Osteoblast (primary cell): ENCODE data around the gene KCNQ1. TPM values are rescaled to one million over a fixed set of nuclear protein-coding genes. Genes with fewer than 3 reads are reported as not detected.
A peak's percentile ranks its signal among the peaks of the same experiment; 100 is the strongest.

Source experiments
- DNase-seq: peaks from one replicate; pipeline ENCODE4 v3.0.0; 2011; ENCODE audit warnings: low spot score, mixed read lengths; ENCODE audit not compliant: insufficient read length; ENCODE audit errors: missing footprints
- H2AFZ ChIP-seq: 2 replicates; pipeline ENCODE4 v1.6.0; 2011; ENCODE audit warnings: mild to moderate bottlenecking, low read length
- H3K27ac ChIP-seq: 2 replicates; pipeline ENCODE4 v1.5.1; 2011; ENCODE audit warnings: mild to moderate bottlenecking, low read depth, low read length, moderate library complexity
- H3K27me3 ChIP-seq: 2 replicates; pipeline ENCODE4 v1.6.0; 2012; ENCODE audit warnings: mild to moderate bottlenecking, control low read depth, inconsistent platforms, low read length, moderate library complexity; ENCODE audit not compliant: insufficient read depth
- H3K36me3 ChIP-seq: 2 replicates; pipeline ENCODE4 v1.5.1; 2011; ENCODE audit warnings: mild to moderate bottlenecking, low read length, control low read depth, moderate library complexity; ENCODE audit not compliant: insufficient read depth
- H3K4me1 ChIP-seq: 2 replicates; pipeline ENCODE4 v1.5.1; 2011; ENCODE audit warnings: mild to moderate bottlenecking, low read length, control low read depth, moderate library complexity; ENCODE audit not compliant: insufficient read depth
- H3K4me2 ChIP-seq: 2 replicates; pipeline ENCODE4 v1.6.0; 2011; ENCODE audit warnings: mild to moderate bottlenecking, low read length; ENCODE audit not compliant: insufficient read depth
- H3K4me3 ChIP-seq: fragments of 200-600 bp; sonication (generic); 3 replicates; pipeline ENCODE4 v1.5.1; 2012; ENCODE audit warnings: mild to moderate bottlenecking, low read length, inconsistent platforms; ENCODE audit not compliant: insufficient read depth
- H3K79me2 ChIP-seq: 2 replicates; pipeline ENCODE4 v1.6.0; 2012; ENCODE audit warnings: mild to moderate bottlenecking, low read length, control low read depth, inconsistent platforms; ENCODE audit not compliant: insufficient read depth
- H3K9me3 ChIP-seq: 2 replicates; pipeline ENCODE4 v1.5.1; 2011; ENCODE audit warnings: low read depth, low read length, control low read depth
- H4K20me1 ChIP-seq: 2 replicates; pipeline ENCODE4 v1.6.0; 2012; ENCODE audit warnings: mild to moderate bottlenecking, low read length, control low read depth; ENCODE audit not compliant: insufficient read depth
- total RNA-seq: library from RNA; depleted of rRNA; stranded (reverse); fragments of >200 nt; gene quantifications from 2 replicates; pipeline ENCODE4 v1.2.3, GENCODE V29; 2012
- TF ChIP-seq, protein P1 (sequence below): IDR thresholded peaks from 2 replicates; pipeline ENCODE4 v1.5.1; 2011; ENCODE audit warnings: mild to moderate bottlenecking, low read depth, low read length, moderate library complexity; ENCODE audit errors: extremely low read depth

The KCNQ1 gene
- total RNA-seq, 1 donor = not detected

DNA sequence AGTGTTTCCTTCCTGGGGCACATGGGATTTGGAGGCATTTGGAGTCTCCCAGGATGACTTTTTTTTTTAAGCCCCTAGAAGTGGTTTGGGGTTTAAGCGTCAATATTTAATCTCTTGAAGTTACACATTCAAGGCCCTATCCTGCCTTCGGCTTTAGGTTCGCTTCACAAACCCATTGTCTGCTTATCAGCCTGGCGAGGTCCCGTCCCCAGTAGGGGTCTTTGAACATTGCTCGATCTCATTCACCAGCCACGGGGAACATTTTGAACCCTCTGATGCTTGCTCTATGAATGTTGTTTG, 75.9 kb downstream of the KCNQ1 start:
- TF ChIP-seq, protein P1, sequence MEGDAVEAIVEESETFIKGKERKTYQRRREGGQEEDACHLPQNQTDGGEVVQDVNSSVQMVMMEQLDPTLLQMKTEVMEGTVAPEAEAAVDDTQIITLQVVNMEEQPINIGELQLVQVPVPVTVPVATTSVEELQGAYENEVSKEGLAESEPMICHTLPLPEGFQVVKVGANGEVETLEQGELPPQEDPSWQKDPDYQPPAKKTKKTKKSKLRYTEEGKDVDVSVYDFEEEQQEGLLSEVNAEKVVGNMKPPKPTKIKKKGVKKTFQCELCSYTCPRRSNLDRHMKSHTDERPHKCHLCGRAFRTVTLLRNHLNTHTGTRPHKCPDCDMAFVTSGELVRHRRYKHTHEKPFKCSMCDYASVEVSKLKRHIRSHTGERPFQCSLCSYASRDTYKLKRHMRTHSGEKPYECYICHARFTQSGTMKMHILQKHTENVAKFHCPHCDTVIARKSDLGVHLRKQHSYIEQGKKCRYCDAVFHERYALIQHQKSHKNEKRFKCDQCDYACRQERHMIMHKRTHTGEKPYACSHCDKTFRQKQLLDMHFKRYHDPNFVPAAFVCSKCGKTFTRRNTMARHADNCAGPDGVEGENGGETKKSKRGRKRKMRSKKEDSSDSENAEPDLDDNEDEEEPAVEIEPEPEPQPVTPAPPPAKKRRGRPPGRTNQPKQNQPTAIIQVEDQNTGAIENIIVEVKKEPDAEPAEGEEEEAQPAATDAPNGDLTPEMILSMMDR = no peak
- Histone ChIP-seq H3K79me2 (no peaks in the 10 kb centered on the region), H3K4me2 (no peak overlapping the region), H3K4me1 (no peaks in the 10 kb centered on the region), H3K4me3 (no peak overlapping the region), H3K27me3 (peaks cover 10% of the 10 kb centered on the region), H3K27ac (no peak overlapping the region), H3K9me3 (no peaks in the 10 kb centered on the region), H4K20me1 (no peaks in the 10 kb centered on the region), H3K36me3 (no peaks in the 10 kb centered on the region), H2AFZ (no peak overlapping the region)
- DNase-seq = peak; percentile 71

DNA sequence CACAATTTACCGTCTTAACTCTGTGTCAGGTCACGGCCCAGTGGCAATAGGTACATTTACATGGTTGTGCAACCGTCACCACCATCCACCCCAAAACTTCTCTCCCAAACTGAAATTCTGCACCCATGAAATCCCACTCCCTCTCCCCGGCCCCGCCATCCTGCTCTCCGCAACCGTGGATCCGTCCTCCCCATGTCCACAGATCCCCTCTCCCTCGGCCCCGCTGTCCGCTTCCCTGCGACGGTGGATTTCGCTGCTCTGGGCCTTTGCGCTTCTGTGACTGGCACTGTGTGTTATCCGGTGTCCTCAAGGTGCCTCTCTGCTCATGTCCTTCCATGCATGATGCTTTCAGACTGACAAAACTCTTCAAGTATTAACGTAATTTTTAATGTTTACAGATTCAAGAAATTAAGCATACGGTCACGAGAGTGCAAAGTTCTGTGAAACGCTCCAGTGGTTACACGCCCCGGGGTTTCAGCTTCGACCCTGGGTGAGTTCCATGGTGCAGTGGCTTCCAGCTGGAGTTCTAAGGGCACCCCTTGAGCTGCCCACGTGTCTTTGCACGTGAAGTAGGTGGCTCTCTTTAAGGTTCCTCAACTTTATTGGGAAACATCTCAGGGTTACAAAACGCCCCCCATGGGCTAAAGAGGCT, 76.4 kb downstream of the KCNQ1 start:
- Histone ChIP-seq H3K27me3 (peaks cover 11% of the 10 kb centered on the region), H3K9me3 (no peaks in the 10 kb centered on the region), H2AFZ (no peak overlapping the region), H3K4me2 (no peak overlapping the region), H3K27ac (no peak overlapping the region), H3K4me1 (no peaks in the 10 kb centered on the region), H3K4me3 (no peak overlapping the region), H3K36me3 (no peaks in the 10 kb centered on the region), H3K79me2 (no peaks in the 10 kb centered on the region), H4K20me1 (no peaks in the 10 kb centered on the region)
- TF ChIP-seq, protein P1 = no peak
- peak; percentile 45 for DNase-seq

DNA sequence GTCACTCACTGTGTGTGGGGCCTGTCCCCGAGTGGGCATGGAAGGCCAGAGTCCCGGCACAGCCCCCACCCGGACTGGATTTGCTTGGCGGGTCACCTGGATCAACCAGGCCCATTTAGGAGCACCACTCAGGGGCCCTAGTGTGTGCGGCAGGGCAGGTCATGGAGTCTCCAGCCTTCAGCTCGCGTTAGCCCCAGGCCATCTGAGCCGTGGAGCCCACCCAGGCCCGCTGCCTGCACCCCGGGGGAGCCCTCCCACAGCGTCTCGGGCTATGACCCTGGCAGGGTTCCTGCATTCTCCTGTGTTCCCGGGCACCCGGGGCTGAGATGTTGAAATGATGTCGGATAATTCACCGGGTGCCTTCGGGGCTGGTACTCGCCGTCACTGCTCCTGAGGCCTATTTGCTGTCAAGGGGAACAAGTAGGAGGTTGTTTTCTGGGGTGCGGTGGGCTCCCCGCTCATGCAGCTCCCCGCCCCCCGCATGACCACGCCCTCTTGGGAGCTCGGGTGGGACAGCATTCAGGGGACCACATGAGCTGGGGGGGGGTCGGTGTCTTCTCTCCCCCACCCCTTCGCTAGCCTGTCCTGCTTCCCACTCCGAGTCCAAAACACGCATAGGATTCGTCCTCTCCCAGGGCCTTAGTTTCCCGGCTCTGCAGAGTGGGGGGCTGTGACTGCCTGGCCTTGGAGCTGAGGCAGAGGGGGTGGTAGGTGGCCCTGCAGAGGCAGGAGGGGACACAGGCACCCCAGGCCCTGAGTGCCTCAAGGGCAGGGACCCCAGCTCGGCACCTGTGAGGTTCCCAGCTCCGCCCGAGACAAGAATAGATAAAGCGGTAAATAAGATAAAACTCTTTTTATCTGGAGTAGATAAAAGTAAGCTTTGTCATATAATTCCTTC, 77.2 kb downstream of the KCNQ1 start:
- TF ChIP-seq, protein P1 = no peak
- Histone ChIP-seq H3K4me1 (no peaks in the 10 kb centered on the region), H3K36me3 (no peaks in the 10 kb centered on the region), H3K4me3 (no peak overlapping the region), H3K9me3 (no peaks in the 10 kb centered on the region), H2AFZ (no peak overlapping the region), H3K27me3 (peaks cover 11% of the 10 kb centered on the region), H3K27ac (no peak overlapping the region), H3K4me2 (no peak overlapping the region), H3K79me2 (no peaks in the 10 kb centered on the region), H4K20me1 (no peaks in the 10 kb centered on the region)
- DNase-seq = peak; percentile 61

DNA sequence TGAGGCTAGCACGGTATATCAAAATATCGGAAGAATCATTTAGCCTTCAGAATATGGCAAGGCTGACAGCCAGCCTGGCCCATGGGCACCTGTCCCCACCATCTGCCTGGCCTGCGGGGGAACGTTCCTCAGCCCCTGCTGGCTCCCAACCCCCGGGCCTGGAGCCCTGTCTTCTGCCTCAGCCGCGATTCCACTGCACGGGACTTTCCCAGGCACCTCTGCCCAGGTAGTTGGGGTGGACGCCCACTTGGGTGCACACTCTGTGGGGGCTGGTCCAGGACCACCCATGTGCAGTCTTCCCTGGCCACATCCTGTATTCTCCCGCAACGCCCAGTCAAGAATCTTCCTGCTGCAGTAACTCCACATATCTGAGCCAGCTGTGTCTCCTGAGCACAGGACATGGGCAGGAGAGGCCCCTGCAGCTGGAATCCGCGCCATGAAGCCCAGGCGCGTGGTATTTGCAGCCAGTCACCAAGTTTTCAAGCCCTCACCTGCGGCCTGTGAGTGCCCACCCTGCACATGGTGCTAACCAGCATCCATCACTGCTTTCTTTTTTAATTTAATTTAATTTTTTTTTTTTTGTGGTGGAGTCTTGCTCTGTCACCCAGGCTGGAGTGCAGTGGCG, 77.9 kb downstream of the KCNQ1 start:
- peaks cover 11% of the 10 kb centered on the region for H3K27me3 ChIP-seq

More for the DNA sequence above, 77.9 kb downstream of the KCNQ1 start:
- Histone ChIP-seq H3K27ac (no peak overlapping the region), H4K20me1 (no peaks in the 10 kb centered on the region), H3K9me3 (no peaks in the 10 kb centered on the region), H3K36me3 (no peaks in the 10 kb centered on the region), H2AFZ (no peak overlapping the region), H3K4me3 (no peak overlapping the region), H3K4me2 (no peak overlapping the region), H3K79me2 (no peaks in the 10 kb centered on the region), H3K4me1 (no peaks in the 10 kb centered on the region)
- DNase-seq = peak; percentile 77
- TF ChIP-seq, protein P1 = no peak
